ENCODE measurements around the gene YARS1. TPM values are rescaled to one million over a fixed set of nuclear protein-coding genes. Genes with fewer than 3 reads are reported as not detected.

The YARS1 gene
- total and polyA plus RNA-seq, 2 of the 13 experiments (the other 11 are each of a cell fraction or from before 2014, with no cell fraction given) = 50.1 to 113 TPM

DNA sequence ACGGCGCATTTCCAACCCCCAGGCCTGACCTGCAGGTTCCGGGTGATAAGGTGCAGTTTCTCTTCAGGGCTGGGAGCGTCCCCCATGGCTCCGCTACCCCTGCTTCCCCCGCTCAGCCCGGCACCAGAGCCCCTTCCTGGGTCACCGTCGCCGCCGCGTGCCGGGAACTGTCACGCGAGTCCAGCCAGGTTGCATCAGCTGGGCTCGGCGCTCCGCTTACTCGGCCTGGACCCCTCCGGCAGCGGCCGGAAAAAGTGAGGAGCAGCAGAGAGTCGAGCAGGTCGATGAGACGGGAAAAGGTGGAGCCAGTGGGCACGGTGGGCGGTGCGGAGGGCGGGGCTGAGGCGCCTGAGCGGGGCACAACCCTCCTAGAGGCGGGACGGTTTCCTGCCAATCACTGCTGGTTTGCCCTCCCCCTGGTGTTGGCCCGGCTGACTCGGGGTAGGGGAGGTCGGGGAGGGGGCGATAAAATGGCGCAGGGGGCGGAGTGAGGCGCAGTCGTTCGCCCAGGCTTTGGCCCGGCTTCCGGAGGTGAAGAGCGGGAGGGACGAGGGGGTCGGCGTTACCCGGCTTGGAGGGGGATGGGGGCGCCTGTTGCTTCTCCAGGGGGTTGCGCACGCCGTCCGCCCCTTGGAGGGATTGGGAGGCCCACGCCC is at the start of gene YARS1, which contains the start of gene S100PBP (continued):
- TF ChIP-seq ZNF790 (CRISPR knock-in tag; IDR thresholded peaks at IDR 0.05; ENCODE audit: borderline replicate concordance) = peak; percentile 90; the same call in 1 of the 2 replicates
- peak; percentile 39; the same call in 1 of the 2 replicates for TF ChIP-seq KLF15 (CRISPR knock-in tag; IDR thresholded peaks at IDR 0.05; ENCODE audit: borderline replicate concordance)
- TF ChIP-seq, protein P1, sequence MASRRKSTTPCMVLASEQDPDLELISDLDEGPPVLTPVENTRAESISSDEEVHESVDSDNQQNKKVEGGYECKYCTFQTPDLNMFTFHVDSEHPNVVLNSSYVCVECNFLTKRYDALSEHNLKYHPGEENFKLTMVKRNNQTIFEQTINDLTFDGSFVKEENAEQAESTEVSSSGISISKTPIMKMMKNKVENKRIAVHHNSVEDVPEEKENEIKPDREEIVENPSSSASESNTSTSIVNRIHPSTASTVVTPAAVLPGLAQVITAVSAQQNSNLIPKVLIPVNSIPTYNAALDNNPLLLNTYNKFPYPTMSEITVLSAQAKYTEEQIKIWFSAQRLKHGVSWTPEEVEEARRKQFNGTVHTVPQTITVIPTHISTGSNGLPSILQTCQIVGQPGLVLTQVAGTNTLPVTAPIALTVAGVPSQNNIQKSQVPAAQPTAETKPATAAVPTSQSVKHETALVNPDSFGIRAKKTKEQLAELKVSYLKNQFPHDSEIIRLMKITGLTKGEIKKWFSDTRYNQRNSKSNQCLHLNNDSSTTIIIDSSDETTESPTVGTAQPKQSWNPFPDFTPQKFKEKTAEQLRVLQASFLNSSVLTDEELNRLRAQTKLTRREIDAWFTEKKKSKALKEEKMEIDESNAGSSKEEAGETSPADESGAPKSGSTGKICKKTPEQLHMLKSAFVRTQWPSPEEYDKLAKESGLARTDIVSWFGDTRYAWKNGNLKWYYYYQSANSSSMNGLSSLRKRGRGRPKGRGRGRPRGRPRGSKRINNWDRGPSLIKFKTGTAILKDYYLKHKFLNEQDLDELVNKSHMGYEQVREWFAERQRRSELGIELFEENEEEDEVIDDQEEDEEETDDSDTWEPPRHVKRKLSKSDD (CRISPR knock-in tag; IDR thresholded peaks at IDR 0.05; ENCODE audit: low read depth) = peak; percentile 83; the same call in 1 of the 2 replicates
- TF ChIP-seq THAP11 (CRISPR knock-in tag; IDR thresholded peaks at IDR 0.05) = peak; percentile 96
- peak; percentile 88; the same call in 1 of the 2 replicates for TF ChIP-seq GTF3A (CRISPR knock-in tag; conservative IDR thresholded peaks at IDR 0.05)
- TF ChIP-seq BHLHE40 (IDR thresholded peaks at IDR 0.05; ENCODE audit: low read length) = peak; percentile 99
- no peak for TF ChIP-seq ZNF674 (CRISPR knock-in tag; IDR thresholded peaks at IDR 0.05; ENCODE audit: low read depth)
- TF ChIP-seq, protein P2, sequence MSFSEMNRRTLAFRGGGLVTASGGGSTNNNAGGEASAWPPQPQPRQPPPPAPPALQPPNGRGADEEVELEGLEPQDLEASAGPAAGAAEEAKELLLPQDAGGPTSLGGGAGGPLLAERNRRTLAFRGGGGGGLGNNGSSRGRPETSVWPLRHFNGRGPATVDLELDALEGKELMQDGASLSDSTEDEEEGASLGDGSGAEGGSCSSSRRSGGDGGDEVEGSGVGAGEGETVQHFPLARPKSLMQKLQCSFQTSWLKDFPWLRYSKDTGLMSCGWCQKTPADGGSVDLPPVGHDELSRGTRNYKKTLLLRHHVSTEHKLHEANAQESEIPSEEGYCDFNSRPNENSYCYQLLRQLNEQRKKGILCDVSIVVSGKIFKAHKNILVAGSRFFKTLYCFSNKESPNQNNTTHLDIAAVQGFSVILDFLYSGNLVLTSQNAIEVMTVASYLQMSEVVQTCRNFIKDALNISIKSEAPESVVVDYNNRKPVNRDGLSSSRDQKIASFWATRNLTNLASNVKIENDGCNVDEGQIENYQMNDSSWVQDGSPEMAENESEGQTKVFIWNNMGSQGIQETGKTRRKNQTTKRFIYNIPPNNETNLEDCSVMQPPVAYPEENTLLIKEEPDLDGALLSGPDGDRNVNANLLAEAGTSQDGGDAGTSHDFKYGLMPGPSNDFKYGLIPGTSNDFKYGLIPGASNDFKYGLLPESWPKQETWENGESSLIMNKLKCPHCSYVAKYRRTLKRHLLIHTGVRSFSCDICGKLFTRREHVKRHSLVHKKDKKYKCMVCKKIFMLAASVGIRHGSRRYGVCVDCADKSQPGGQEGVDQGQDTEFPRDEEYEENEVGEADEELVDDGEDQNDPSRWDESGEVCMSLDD (CRISPR knock-in tag; IDR thresholded peaks at IDR 0.05; ENCODE audit: borderline replicate concordance) = peak; percentile 82; the same call in 1 of the 2 replicates
- TF ChIP-seq TARDBP (CRISPR knock-in tag; IDR thresholded peaks at IDR 0.05) = peak; percentile 98
- TF ChIP-seq ZNF772 (CRISPR knock-in tag; IDR thresholded peaks at IDR 0.05) = peak; percentile 72
- TF ChIP-seq ZNF670 (CRISPR knock-in tag; IDR thresholded peaks at IDR 0.05; ENCODE audit: borderline replicate concordance) = peak; percentile 55; the same call in 1 of the 2 replicates
- peak; percentile 52; the same call in 1 of the 2 replicates for TF ChIP-seq ZNF678 (CRISPR knock-in tag; IDR thresholded peaks at IDR 0.05)
- TF ChIP-seq ZNF180 (CRISPR knock-in tag; IDR thresholded peaks at IDR 0.05; ENCODE audit: borderline replicate concordance, low read depth) = peak; percentile 54; the same call in 1 of the 2 replicates
- TF ChIP-seq CREM (IDR thresholded peaks at IDR 0.05) = peak; percentile 72
- no peak for TF ChIP-seq CREM (CRISPR knock-in tag; IDR thresholded peaks at IDR 0.05)
- peak; percentile 75 for TF ChIP-seq MED8 (CRISPR knock-in tag; IDR thresholded peaks at IDR 0.05; ENCODE audit: insufficient replicate concordance)
- TF ChIP-seq NPAS2 (CRISPR knock-in tag; IDR thresholded peaks at IDR 0.05; ENCODE audit: borderline replicate concordance) = no peak
- TF ChIP-seq NFYC (CRISPR knock-in tag; IDR thresholded peaks at IDR 0.05) = peak; percentile 54
- peak; percentile 88; the same call in 1 of the 2 replicates for TF ChIP-seq WIZ (CRISPR knock-in tag; IDR thresholded peaks at IDR 0.05)
- TF ChIP-seq MIER3 (CRISPR knock-in tag; IDR thresholded peaks at IDR 0.05; ENCODE audit: borderline replicate concordance) = peak; percentile 93
- peak; percentile 81; the same call in 1 of the 2 replicates for TF ChIP-seq JUN (CRISPR knock-in tag; IDR thresholded peaks at IDR 0.05)

Measured in HepG2 (cell line).